Left ventricle myocardium inferior (tissue), 1 donor: ENCODE data around the gene DCLK1. TPM values are rescaled to one million over a fixed set of nuclear protein-coding genes. Genes with fewer than 3 reads are reported as not detected.
A peak's percentile ranks its signal among the peaks of the same experiment; 100 is the strongest.

ENCODE experiments used
- DNase-seq: peaks from one replicate; pipeline ENCODE4 v3.0.0-alpha.2; 2020
- H3K27ac ChIP-seq: fragments of 200-600 bp; replicated peaks from 2 replicates; pipeline ENCODE4 v1.8.0; 2021
- H3K27me3 ChIP-seq: fragments of 200-600 bp; 2 replicates; pipeline ENCODE4 v1.8.0; 2021; ENCODE audit warnings: low read depth
- H3K36me3 ChIP-seq: fragments of 200-600 bp; 2 replicates; pipeline ENCODE4 v1.8.0; 2021
- H3K4me1 ChIP-seq: fragments of 200-600 bp; 2 replicates; pipeline ENCODE4 v1.8.0; 2021
- H3K4me3 ChIP-seq: fragments of 200-600 bp; 2 replicates; pipeline ENCODE4 v1.8.0; 2021; ENCODE audit warnings: mild to moderate bottlenecking, moderate library complexity
- H3K9me3 ChIP-seq: fragments of 200-600 bp; replicated peaks from 2 replicates; pipeline ENCODE4 v1.8.0; 2021
- intact Hi-C: fragments of 100-400 bp; cut with micrococcal nuclease; formaldehyde crosslinking; loops from one replicate; pipeline ENCODE4 v1.11.0; 2022
- total RNA-seq: library from RNA; stranded (reverse); fragmentation: NEBNext Ultra II Directional; extraction: Animal tissue kit (Norgen Biotek cat#: 25700); gene quantifications from one replicate; pipeline ENCODE4 v1.2.1, GENCODE V29; 2021
- TF ChIP-seq, protein P1 (sequence below): fragments of 200-600 bp; IDR thresholded peaks from 2 replicates; pipeline ENCODE4 v1.8.0; 2021; ENCODE audit warnings: antibody characterized with exemption, mild to moderate bottlenecking, borderline replicate concordance
- donor health status: DM: no; HTN: yes; CAD: no; lungs with severe emphysema.

The DCLK1 gene
- total RNA-seq, 1 donor from 2014 or later, result 8.4 TPM

DNA sequence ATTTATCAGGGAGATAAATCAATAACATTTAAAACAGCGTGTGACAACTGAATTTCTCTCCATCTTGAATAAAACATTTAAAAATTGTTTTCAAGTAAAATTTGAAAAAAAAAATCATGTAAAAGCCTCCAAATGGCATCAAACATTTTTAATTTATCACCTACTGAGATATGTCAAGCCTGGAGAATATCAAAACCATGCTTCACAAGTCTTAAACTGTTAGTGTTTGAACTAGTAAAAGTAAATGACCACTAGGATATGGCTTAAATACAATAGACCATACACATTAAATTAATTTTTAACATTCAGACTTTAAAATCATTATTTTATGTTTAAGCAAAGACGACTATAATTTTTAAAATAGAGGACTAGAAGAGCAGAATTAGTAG, 281.9 kb downstream of the DCLK1 start:
- no peak overlapping the region for H3K4me3 ChIP-seq
- no peaks in the 10 kb centered on the region for H3K27me3 ChIP-seq
- H3K4me1 ChIP-seq, result peaks cover 16% of the 10 kb centered on the region
- no peak for DNase-seq
- H3K27ac ChIP-seq, result no peak overlapping the region
- no peaks in the 10 kb centered on the region for H3K9me3 ChIP-seq
- intact Hi-C loops, result no loop called here
- TF ChIP-seq, protein P1, sequence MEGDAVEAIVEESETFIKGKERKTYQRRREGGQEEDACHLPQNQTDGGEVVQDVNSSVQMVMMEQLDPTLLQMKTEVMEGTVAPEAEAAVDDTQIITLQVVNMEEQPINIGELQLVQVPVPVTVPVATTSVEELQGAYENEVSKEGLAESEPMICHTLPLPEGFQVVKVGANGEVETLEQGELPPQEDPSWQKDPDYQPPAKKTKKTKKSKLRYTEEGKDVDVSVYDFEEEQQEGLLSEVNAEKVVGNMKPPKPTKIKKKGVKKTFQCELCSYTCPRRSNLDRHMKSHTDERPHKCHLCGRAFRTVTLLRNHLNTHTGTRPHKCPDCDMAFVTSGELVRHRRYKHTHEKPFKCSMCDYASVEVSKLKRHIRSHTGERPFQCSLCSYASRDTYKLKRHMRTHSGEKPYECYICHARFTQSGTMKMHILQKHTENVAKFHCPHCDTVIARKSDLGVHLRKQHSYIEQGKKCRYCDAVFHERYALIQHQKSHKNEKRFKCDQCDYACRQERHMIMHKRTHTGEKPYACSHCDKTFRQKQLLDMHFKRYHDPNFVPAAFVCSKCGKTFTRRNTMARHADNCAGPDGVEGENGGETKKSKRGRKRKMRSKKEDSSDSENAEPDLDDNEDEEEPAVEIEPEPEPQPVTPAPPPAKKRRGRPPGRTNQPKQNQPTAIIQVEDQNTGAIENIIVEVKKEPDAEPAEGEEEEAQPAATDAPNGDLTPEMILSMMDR, result no peak
- H3K36me3 ChIP-seq, result no peaks in the 10 kb centered on the region

DNA sequence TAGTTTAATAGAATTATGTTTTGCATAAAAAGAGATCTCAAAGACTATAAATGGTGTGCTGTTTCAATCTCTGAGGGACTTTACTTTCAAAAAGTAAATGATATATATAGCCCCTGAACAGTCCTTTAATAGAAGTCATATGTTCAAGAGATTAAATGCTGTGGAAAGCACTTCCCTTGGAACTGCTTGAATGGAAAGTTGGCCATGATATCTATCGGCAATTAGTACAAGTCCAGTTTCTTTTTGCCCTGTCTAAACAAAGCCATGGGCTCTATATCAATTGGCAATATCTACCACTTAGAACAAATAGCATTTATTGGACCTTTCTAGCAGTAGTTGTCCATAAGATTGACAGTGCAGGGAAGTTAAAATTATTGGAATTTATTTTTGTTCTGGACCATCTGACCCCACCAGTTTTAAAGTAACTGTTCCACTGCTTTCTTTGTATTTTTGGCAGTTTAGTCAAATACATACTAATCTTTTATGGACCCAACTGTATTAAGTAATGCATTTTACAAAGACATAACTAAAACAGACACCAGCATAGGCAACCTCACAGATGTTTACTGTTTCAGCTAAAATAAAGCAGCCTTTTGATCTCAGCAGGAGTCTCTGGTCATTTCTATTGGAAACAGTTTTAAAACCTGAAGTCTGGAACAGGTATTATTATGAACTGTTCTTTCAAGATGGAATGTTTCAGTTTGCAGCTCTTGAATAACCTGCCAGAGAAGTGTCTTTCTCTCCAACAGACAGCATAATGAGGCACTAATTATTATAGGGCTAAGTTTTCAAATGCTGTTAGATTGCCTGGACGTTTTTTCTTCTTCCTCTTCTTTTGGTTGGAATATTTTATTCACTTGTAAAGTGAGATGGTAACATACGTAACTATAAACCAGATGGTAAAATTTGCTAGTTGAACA, 282.6 kb downstream of the DCLK1 start:
- no peak overlapping the region for H3K4me3 ChIP-seq
- intact Hi-C loops, result no loop called here
- no peaks in the 10 kb centered on the region for H3K27me3 ChIP-seq
- DNase-seq, result no peak
- peak overlapping the region; percentile 10 for H3K27ac ChIP-seq
- peaks cover 16% of the 10 kb centered on the region for H3K4me1 ChIP-seq
- no peaks in the 10 kb centered on the region for H3K9me3 ChIP-seq
- no peaks in the 10 kb centered on the region for H3K36me3 ChIP-seq
- TF ChIP-seq, protein P1, result no peak

DNA sequence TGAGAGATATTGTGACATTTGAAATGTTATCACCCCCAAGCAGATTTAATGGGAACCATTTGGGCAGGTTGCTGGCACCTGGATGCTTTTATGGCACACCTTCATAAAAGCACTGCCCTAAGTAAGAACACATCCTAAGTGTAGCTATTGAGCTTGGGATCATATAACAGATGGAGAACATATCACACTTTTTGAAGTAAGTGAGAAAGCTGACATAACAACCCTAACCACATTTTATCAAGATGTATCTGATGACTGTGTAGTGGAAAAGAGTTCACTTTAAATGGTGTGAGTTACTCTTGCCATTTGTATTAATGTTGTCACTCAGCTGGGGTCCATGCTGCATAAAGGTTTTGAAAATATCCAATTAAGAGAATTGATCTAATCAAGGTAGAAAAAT, 287.9 kb downstream of the DCLK1 start:
- TF ChIP-seq, protein P1, result no peak
- intact Hi-C loops, result no loop called here
- no peak overlapping the region for H3K27ac ChIP-seq
- no peaks in the 10 kb centered on the region for H3K36me3 ChIP-seq
- H3K9me3 ChIP-seq, result no peaks in the 10 kb centered on the region
- no peak overlapping the region for H3K4me3 ChIP-seq
- H3K4me1 ChIP-seq, result peaks cover 22% of the 10 kb centered on the region
- DNase-seq, result no peak
- no peaks in the 10 kb centered on the region for H3K27me3 ChIP-seq

DNA sequence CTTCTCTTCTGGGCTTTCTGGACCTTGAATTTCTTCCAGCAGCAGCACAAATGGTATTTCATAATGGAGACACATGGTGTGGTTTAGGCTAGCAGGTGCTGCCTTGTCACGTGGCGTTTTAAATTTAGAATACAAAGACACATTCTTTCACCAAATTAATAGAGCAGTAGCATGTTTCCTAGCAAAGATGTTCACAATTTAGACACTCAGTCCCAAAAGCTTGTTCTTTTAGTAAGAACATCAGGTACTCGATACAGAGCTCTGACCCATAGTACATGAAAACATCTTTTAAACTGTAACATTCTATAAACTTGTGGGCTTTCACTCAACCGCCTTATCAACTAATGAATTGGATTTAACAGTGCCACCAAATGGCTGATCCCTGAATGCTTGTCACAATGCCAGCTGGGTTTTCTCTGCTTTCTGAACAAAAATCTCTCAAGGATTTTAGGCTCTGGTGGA, 290.1 kb downstream of the DCLK1 start:
- H3K36me3 ChIP-seq, result no peaks in the 10 kb centered on the region
- H3K4me1 ChIP-seq, result peaks cover 15% of the 10 kb centered on the region
- intact Hi-C loops, result no loop called here
- TF ChIP-seq, protein P1, result no peak
- no peak overlapping the region for H3K4me3 ChIP-seq
- DNase-seq, result no peak
- H3K27me3 ChIP-seq, result no peaks in the 10 kb centered on the region
- no peak overlapping the region for H3K27ac ChIP-seq
- H3K9me3 ChIP-seq, result no peaks in the 10 kb centered on the region

DNA sequence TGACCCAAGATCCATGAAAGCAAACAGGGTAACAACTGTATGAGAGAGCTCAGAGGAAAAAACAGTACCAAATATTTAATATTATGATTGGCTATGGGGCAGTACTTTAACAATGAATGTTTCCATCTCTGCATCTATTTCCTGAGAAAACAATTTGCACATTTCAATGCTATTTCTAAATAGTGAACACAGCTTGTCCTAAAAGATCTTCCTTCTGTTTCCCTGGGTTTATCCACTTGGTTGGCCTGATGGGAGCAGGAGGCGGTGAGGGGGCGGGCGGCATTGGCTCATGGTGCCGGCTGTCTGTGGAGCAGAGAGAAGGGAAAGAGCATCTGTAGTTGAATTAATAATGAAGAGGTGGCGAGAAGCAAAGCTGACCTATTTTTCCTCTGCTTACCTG, 291.4 kb downstream of the DCLK1 start:
- no peaks in the 10 kb centered on the region for H3K9me3 ChIP-seq
- H3K36me3 ChIP-seq, result no peaks in the 10 kb centered on the region
- no peak for DNase-seq
- intact Hi-C loops, result no loop called here
- TF ChIP-seq, protein P1, result no peak
- H3K27ac ChIP-seq, result peak overlapping the region; percentile 75
- no peaks in the 10 kb centered on the region for H3K27me3 ChIP-seq
- peaks cover 15% of the 10 kb centered on the region for H3K4me1 ChIP-seq
- H3K4me3 ChIP-seq, result no peak overlapping the region
